ENCODE measurements around the gene IFI16.
"Not testable (repeated sequence)": the region's sequence is repeated elsewhere in the genome, so short reads cannot be mapped to it uniquely, and the experiment has no call there.

IFI16 gene

GRCh38 chr1:159008744-159009188 lies 941 bp upstream of the IFI16 start:
- DNase-seq (ENCODE audit: low read depth in 2 of 2), result peak in 1 of 2 donors; percentile 37

DNA sequence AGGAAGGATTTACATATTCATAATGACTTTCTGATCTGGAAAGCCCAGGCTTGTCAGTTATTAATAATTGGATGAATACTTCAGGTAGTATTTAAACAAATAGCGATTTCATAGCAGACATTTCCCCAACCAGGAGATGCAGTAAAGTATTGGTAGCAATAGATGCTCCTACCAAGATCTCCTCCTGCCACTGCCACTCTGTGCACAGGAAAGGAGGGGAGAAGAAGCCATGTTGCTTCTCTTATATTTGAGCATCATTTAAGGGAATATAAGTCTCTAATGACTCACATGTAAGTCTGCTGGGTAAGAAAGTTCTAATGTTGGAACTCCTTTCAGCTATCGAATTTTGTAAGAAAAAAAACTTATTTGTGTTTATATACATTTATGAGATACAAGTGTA lies 420 bp upstream of the IFI16 start:
- no peak for DNase-seq (ENCODE audit: low read depth in 2 of 2)

DNA sequence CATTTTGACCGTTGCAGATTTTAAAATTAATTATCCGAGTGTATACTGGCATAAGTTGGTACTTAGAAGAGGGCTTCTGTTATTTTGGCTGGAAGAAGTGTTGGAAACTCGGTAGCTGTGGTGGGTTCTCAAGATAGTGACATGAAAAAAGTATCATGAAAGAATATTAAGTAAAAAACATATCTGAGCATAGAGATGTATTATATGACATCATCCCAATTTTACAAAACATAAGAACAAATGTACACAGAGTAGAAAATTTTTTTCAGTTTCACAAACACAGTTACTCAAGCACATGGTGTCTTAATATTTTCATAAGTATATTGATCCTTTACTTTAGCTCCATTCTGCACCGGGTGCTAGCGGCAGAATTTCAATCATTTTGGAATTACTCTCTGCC lies 684 bp downstream of the IFI16 start:
- no peak for DNase-seq (ENCODE audit: low read depth in 2 of 2)

- DNase-seq (ENCODE audit: low read depth in 2 of 2), result not testable (repeated sequence)
Measured at GRCh38 chr1:159011001-159011400, 1.3 kb downstream of the IFI16 start.

DNA sequence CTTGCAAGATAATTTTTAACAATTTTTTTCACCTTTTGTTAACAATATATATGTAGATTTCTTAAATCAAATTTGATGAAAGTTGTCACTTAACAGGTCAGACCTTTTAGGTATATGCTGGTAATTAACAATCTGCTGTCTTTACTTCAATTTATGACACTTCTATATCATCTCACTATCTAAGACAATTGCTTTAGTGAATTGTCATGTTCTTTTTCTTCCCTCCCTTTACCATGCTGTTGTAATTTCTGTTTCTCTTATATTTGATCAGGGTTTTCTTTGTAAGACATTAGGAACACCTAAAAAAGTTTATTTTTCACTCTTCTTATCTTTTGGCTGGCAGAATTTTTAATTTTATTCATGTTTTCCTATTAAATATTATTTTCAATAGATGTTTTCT lies 2.0 kb downstream of the IFI16 start:
- DNase-seq (ENCODE audit: low read depth in 2 of 2), result no peak

DNA sequence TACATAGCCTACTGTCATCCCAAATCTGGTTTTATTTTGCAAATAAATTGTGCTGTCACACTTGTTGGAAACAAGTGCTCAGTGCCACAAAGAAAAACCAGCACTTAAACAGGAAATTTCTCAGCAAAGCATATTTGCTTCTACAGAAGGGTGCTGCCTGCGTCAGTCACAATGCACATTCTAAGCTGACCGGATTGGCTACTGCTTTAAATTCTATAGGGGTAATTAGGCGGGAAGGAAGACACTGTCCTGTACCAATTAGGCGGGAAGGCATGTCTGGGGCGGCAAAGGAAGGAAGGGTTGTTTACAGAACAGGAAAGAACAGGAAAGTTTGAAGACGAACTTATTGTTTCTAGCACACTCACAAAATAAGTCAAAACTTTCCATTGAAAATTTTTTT lies 2.8 kb downstream of the IFI16 start:
- peak in 1 of 2 donors; percentile 35 for DNase-seq (ENCODE audit: low read depth in 2 of 2)

DNA sequence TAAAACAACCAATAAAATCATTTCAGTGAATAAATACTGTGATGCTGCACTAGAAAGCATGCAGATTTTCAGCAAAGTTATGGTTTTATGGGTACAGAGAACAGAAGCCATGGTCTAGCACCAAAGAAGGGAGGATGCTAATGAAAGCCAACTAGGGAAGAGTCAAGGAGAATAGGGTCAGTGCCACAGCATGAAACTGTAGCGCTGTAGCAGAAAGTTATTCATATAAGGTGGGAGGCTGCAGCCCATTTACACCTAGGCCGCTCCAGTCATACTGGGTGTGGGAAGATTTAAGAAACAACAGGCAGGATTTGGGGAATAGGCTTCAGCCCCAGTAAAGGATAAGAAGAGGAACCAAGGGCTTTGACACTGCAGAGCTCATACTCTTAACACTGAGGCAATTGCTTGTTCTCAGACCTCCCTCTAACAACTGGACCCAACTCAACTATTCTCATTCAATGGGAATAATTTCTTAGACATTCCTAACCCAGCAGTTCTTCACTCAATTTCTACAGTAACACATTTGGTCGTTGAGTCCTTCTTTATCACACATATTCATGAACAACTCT lies 4.4 kb downstream of the IFI16 start:
- no peak for DNase-seq (ENCODE audit: low read depth in 2 of 2)

- no peak for DNase-seq (ENCODE audit: low read depth in 2 of 2)
Measured at GRCh38 chr1:159014851-159015250, 5.1 kb downstream of the IFI16 start.

DNA sequence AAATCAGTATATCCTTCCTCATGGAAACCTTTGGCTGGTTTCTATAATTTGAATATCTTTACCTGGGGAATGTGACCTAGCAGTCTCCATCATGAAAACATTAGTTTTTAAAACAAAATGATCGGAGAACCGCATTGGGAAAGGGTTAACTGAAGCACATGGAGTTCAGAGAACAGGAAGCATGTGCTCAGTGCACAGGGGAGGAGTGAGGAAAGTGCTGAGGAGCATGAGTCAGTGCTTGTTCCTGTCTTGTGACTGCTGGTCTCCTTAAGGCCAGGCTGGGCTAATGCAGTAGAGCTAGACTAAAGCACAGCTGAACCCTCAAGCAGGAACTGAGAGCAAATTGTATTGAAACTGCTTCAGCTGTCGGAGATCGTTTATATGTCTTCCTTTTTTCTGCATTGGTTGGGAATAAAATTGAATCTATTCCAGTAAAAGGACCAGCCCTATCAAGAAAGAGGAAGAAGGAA lies 5.8 kb downstream of the IFI16 start:
- DNase-seq (ENCODE audit: low read depth in 2 of 2), result peak; percentile 38 to 66

- no peak for DNase-seq (ENCODE audit: low read depth in 2 of 2)
Measured at GRCh38 chr1:159023723-159024122, 14.0 kb downstream of the IFI16 start.

DNA sequence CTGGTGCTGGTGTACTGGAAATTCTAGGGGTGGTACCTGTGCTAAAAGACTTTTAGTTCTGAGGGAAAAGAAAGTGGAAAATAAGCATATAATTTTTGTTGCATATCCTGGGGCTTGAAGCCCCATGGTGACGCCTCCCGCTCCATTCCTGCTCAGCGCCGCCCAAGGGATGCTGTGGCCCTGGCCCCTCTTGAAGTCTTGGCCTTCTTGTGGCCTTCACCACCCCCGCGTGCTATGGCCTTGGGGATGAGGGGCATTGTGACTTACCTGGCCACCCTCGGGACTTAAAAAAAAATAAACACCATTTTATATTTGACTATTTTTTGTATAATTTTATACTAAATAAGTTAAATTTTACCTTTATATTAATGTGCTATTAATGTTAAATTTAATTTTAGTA lies 15.3 kb downstream of the IFI16 start:
- DNase-seq (ENCODE audit: low read depth in 2 of 2), result no peak

DNA sequence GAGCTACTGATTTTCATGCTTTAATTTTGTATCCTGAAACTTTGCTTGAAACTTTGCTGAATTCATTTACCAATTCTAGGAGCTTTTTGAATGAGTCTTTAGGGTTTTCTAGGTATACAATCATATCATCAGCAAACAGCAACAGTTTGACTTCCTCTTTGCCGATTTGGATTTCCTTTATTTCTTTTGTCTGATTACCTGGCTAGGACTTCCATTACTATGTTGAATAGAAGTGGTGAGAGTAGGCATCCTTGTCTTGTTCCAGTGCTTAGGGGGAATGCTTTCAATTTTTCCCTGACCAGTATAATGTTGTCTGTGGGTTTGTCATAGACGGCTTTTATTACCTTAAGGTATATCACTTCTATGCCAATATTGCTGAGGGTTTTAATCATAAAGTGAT lies 17.1 kb downstream of the IFI16 start:
- DNase-seq (ENCODE audit: low read depth in 2 of 2), result not testable (repeated sequence)

GRCh38 chr1:159030311-159030710 lies 20.6 kb downstream of the IFI16 start:
- DNase-seq (ENCODE audit: low read depth in 2 of 2), result no peak

DNA sequence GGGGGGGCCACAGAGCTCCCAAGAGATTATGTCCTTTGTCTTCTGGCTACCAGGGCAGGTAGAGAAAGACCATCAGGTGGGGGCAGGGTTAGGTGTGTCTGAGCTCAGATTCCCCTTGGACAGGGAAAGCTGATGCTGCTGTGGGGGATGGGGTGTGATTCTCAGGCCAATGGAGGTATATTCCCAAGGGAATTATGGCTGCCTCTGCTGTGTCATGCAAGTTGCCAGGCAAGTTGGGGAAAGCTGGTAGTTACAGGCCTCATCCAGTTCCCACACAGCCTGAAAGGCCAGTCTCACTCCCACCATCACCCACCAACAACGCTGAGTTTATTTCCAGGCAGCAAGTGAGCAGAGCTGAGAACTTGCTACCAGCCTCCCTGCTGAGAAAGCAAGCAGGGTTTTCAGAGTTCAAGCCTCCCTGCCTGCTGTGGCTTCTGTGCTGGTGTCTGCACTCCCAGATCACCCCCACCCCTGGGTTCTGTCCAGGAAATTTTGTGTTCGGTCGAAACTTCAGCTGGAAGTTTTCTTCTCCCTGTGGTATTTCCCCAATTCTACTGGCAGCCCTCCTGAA lies 21.3 kb downstream of the IFI16 start:
- DNase-seq (ENCODE audit: low read depth in 2 of 2), result no peak

- DNase-seq (ENCODE audit: low read depth in 2 of 2), result no peak
Measured at GRCh38 chr1:159040206-159040605, 30.5 kb downstream of the IFI16 start.

- no peak for DNase-seq (ENCODE audit: low read depth in 2 of 2)
Measured at GRCh38 chr1:159040893-159041724, 31.4 kb downstream of the IFI16 start.

- not testable (repeated sequence) for DNase-seq (ENCODE audit: low read depth in 2 of 2)
Measured at GRCh38 chr1:159046486-159046885, 36.8 kb downstream of the IFI16 start.

DNA sequence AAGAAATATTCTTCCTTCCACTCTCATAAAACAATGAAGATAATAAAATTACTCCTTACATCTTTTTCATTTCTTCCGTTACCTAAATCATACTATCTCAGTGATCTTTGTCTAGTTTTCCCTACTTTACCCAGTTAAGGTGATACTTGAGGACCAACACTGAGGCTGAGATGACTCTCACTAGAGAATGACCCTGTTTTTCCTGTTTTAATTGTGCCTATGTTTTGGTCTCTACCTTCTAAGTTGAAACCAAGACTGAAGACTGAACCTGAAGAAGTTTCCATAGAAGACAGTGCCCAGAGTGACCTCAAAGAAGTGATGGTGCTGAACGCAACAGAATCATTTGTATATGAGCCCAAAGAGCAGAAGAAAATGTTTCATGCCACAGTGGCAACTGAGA lies 41.7 kb downstream of the IFI16 start:
- DNase-seq (ENCODE audit: low read depth in 2 of 2), result no peak

- DNase-seq (ENCODE audit: low read depth in 2 of 2), result no peak
Measured at GRCh38 chr1:159054427-159054826, 44.7 kb downstream of the IFI16 start.

DNA sequence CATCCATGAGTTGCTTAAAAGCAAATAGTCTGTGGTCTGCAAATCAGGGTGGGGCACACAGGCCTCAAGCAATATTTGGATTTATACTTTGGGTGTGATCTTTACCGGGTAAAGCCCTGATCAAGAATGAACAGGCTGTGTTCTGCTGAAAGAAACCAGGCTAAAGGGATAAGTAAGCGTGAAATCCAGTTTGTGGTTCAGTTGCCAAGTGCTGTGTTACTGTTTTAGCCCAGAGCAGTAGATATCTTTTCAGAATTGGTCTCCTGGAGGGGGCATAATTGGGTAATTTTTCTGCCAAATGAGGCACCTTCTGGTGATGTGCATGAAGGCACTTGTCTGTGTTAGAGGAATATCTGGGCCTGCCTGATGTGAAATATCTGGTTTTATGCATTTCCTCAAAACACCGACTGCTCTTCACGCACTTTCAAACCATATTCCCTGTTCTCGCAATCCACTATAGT lies 45.5 kb downstream of the IFI16 start:
- DNase-seq (ENCODE audit: low read depth in 2 of 2), result no peak

GRCh38 chr1:159056069-159056698 lies 46.5 kb downstream of the IFI16 start:
- DNase-seq (ENCODE audit: low read depth in 2 of 2), result no peak

GRCh38 chr1:159058751-159059150 lies 49.0 kb downstream of the IFI16 start:
- no peak for DNase-seq (ENCODE audit: low read depth in 2 of 2)

All from stimulated activated CD4-positive, alpha-beta T cell treated with anti-CD3 and anti-CD28 coated beads, Interleukin-4, amount 100 ng/mL, for 48 hours (primary cell).